Tibial artery (tissue), 4 donors: ENCODE results near the gene CRABP2.

Experiments used
- DNase-seq, 2 donors: peaks; one replicate each; pipeline ENCODE4 v3.0.0-alpha.2; 2019
- H3K27ac ChIP-seq, 2 donors: fragments of 200-600 bp; sonication (generic) in 1 of 2; 1 replicate in 1 of 2; 2 replicates in 1 of 2; pipeline ENCODE4 v1.5.1; 2018 to 2019; ENCODE audit warnings: mild to moderate bottlenecking in 1 of 2
- H3K27me3 ChIP-seq, 2 donors: fragments of 200-600 bp; sonication (generic) in 1 of 2; one replicate each; pipeline versions ENCODE4 v1.5.1 to v1.6.0; 2016 to 2019
- H3K36me3 ChIP-seq, 3 donors: fragments of 200-600 bp; sonication (generic) in 2 of 3; one replicate each; pipeline ENCODE4 v1.5.1; 2016 to 2019; ENCODE audit warnings: mild to moderate bottlenecking in 2 of 3
- H3K4me1 ChIP-seq, 4 donors: fragments of 200-600 bp; sonication (generic) in 2 of 4; 1 replicate in 3 of 4; 2 replicates in 1 of 4; pipeline ENCODE4 v1.5.1; 2016 to 2019
- H3K4me3 ChIP-seq, 2 donors: fragments of 200-600 bp; sonication (generic) in 1 of 2; 1 replicate in 1 of 2; 2 replicates in 1 of 2; pipeline ENCODE4 v1.5.1; 2018 to 2019; ENCODE audit warnings: mild to moderate bottlenecking in 2 of 2
- H3K9me3 ChIP-seq, 3 donors: fragments of 200-600 bp; sonication (generic) in 1 of 3; one replicate each; pipeline ENCODE4 v1.5.1; 2016 to 2019
- CTCF ChIP-seq, 2 experiments: fragments of 200-600 bp in 1 of 2; fragments of 450-650 bp in 1 of 2; IDR thresholded peaks; one replicate each; pipeline ENCODE4 v1.5.1; 2017 to 2019; ENCODE audit warnings: antibody characterized with exemption in 2 of 2, mild to moderate bottlenecking in 1 of 2, moderate library complexity in 1 of 2
- intact Hi-C: fragments of 100-400 bp; cut with DNase I; formaldehyde crosslinking; loops from one replicate; pipeline ENCODE4 v1.15.0; 2023; ENCODE audit warnings: low total_unique reads

The CRABP2 gene

GRCh38 chr1:156671804-156672203 is 33.6 kb downstream of the CRABP2 start:
- H3K4me1 ChIP-seq, result peaks cover 0 to 55% (median 36%) of the 10 kb centered on the region in 4 donors

GRCh38 chr1:156670791-156671190 is 34.6 kb downstream of the CRABP2 start:
- Histone ChIP-seq H3K9me3 (no peaks in the 10 kb centered on the region), H3K27me3 (no peaks in the 10 kb centered on the region), H3K4me3 (no peak overlapping the region), H3K27ac (peak overlapping the region in 1 of 2 donors; percentile 10), H3K4me1 (peaks cover 0 to 49% (median 30%) of the 10 kb centered on the region in 4 donors), H3K36me3 (peaks cover 0 to 13% (median 0%) of the 10 kb centered on the region in 3 donors)
- TF ChIP-seq CTCF (IDR thresholded peaks at IDR 0.05), result no peak
- no peak for DNase-seq
- intact Hi-C loops, result loop anchor here (5.0 kb wide), 1 partner anchor 48 kb away; no protein-coding TSS in a partner anchor

More at GRCh38 chr1:156671804-156672203, 33.6 kb downstream of the CRABP2 start:
- Histone ChIP-seq H3K27ac (no peak overlapping the region), H3K27me3 (peaks cover 0 to 6% of the 10 kb centered on the region in 2 donors), H3K9me3 (no peaks in the 10 kb centered on the region), H3K4me3 (no peak overlapping the region), H3K36me3 (peaks cover 0 to 13% (median 0%) of the 10 kb centered on the region in 3 donors)
- DNase-seq, result no peak
- intact Hi-C loops, result loop anchor here (5.0 kb wide), 1 partner anchor 50 kb away; no protein-coding TSS in a partner anchor
- no peak for TF ChIP-seq CTCF (IDR thresholded peaks at IDR 0.05)

GRCh38 chr1:156670359-156670758 is 35.0 kb downstream of the CRABP2 start:
- intact Hi-C loops, result loop anchor here (5.0 kb wide), 1 partner anchor 48 kb away; no protein-coding TSS in a partner anchor
- H3K9me3 ChIP-seq, result no peaks in the 10 kb centered on the region
- H3K4me1 ChIP-seq, result peaks cover 0 to 49% (median 31%) of the 10 kb centered on the region in 4 donors
- H3K36me3 ChIP-seq, result peaks cover 0 to 13% (median 0%) of the 10 kb centered on the region in 3 donors
- H3K4me3 ChIP-seq, result no peak overlapping the region
- DNase-seq, result no peak
- H3K27me3 ChIP-seq, result no peaks in the 10 kb centered on the region
- TF ChIP-seq CTCF (IDR thresholded peaks at IDR 0.05), result no peak
- peak overlapping the region in 1 of 2 donors; percentile 10 for H3K27ac ChIP-seq

GRCh38 chr1:156669794-156670193 is 35.6 kb downstream of the CRABP2 start:
- no peak for DNase-seq
- Histone ChIP-seq H3K4me1 (peaks cover 0 to 49% (median 34%) of the 10 kb centered on the region in 4 donors), H3K9me3 (no peaks in the 10 kb centered on the region), H3K4me3 (no peak overlapping the region), H3K36me3 (peaks cover 0 to 13% (median 0%) of the 10 kb centered on the region in 3 donors), H3K27ac (peak overlapping the region in 1 of 2 donors; percentile 77), H3K27me3 (no peaks in the 10 kb centered on the region)
- intact Hi-C loops, result loop anchor here (5.0 kb wide), 1 partner anchor 47 kb away; no protein-coding TSS in a partner anchor
- no peak for TF ChIP-seq CTCF (IDR thresholded peaks at IDR 0.05)

- no peak for TF ChIP-seq CTCF (IDR thresholded peaks at IDR 0.05)
- Histone ChIP-seq H3K4me3 (no peak overlapping the region), H3K27ac (peak overlapping the region; percentile 11 to 77), H3K27me3 (no peaks in the 10 kb centered on the region), H3K9me3 (no peaks in the 10 kb centered on the region), H3K36me3 (peaks cover 0 to 13% (median 0%) of the 10 kb centered on the region in 3 donors), H3K4me1 (peaks cover 0 to 52% (median 40%) of the 10 kb centered on the region in 4 donors)
- intact Hi-C loops, result no loop called here
- DNase-seq, result no peak
Measured at GRCh38 chr1:156668801-156669637, 36.4 kb downstream of the CRABP2 start.
